Liver (tissue), 9 donors: ENCODE results near the gene MPP1. TPM values are rescaled to one million over a fixed set of nuclear protein-coding genes. Genes with fewer than 3 reads are reported as not detected.

Experiments
- DNase-seq: peaks from one replicate; pipeline ENCODE4 v3.0.0-alpha.2; 2017; ENCODE audit warnings: low spot score
- H3K27ac ChIP-seq, 2 donors: one replicate each; pipeline ENCODE4 v1.7.0; 2013; ENCODE audit warnings: inconsistent platforms in 2 of 2, low read length in 2 of 2, control low read depth in 1 of 2, low read depth in 1 of 2, mild to moderate bottlenecking in 1 of 2
- H3K27me3 ChIP-seq, 4 donors: one replicate each; pipeline versions ENCODE4 v1.6.1 to v1.7.0; 2013; ENCODE audit warnings: low read length in 3 of 4, inconsistent platforms in 1 of 4, mild to moderate bottlenecking in 1 of 4, moderate library complexity in 1 of 4; ENCODE audit not compliant: control insufficient read depth in 4 of 4, insufficient read depth in 4 of 4
- H3K36me3 ChIP-seq, 4 donors: one replicate each; pipeline versions ENCODE4 v1.6.1 to v1.7.0; 2013; ENCODE audit warnings: low read length in 3 of 4, mild to moderate bottlenecking in 3 of 4, low read depth in 1 of 4, moderate library complexity in 1 of 4; ENCODE audit not compliant: control insufficient read depth in 4 of 4, insufficient read depth in 3 of 4
- H3K4me1 ChIP-seq, 4 donors: one replicate each; pipeline versions ENCODE4 v1.6.1 to v1.7.0; 2013; ENCODE audit warnings: low read length in 3 of 4, mild to moderate bottlenecking in 3 of 4, moderate library complexity in 1 of 4; ENCODE audit not compliant: control insufficient read depth in 4 of 4, insufficient read depth in 4 of 4
- H3K4me3 ChIP-seq, 3 donors: one replicate each; pipeline versions ENCODE4 v1.6.1 to v1.7.0; 2013; ENCODE audit warnings: low read length in 3 of 3, control low read depth in 1 of 3, low read depth in 1 of 3, mild to moderate bottlenecking in 1 of 3
- H3K9ac ChIP-seq, 2 donors: one replicate each; pipeline ENCODE4 v1.7.0; 2013; ENCODE audit warnings: low read length in 2 of 2, mild to moderate bottlenecking in 2 of 2, moderate library complexity in 2 of 2, control low read depth in 1 of 2, low read depth in 1 of 2
- H3K9me3 ChIP-seq, 4 donors: one replicate each; pipeline versions ENCODE4 v1.6.1 to v1.7.0; 2013; ENCODE audit warnings: low read length in 3 of 4; ENCODE audit not compliant: control insufficient read depth in 4 of 4
- CTCF ChIP-seq: fragments of 150-350 bp; IDR thresholded peaks from 2 replicates; pipeline ENCODE4 v1.5.1; 2017; ENCODE audit warnings: improper control_type of control experiment, low read depth, low read length; ENCODE audit not compliant: missing input control
- EGR1 ChIP-seq, 2 donors: IDR thresholded peaks; 2 replicates each; pipeline ENCODE4 v1.6.1; 2016 to 2018; ENCODE audit warnings: antibody characterized with exemption in 2 of 2, low read depth in 2 of 2
- FOXA1 ChIP-seq: IDR thresholded peaks from 2 replicates; pipeline ENCODE4 v1.6.1; 2016; ENCODE audit warnings: antibody characterized with exemption
- FOXA2 ChIP-seq: IDR thresholded peaks from 2 replicates; pipeline ENCODE4 v1.6.1; 2016; ENCODE audit warnings: antibody characterized with exemption
- GABPA ChIP-seq, 2 donors: IDR thresholded peaks in 1 of 2; conservative IDR thresholded peaks in 1 of 2; 2 replicates each; pipeline ENCODE4 v1.6.1; 2016; ENCODE audit warnings: antibody characterized with exemption in 2 of 2, mild to moderate bottlenecking in 1 of 2, moderate library complexity in 1 of 2
- JUND ChIP-seq, 2 donors: IDR thresholded peaks; 2 replicates each; pipeline ENCODE4 v1.6.1; 2016; ENCODE audit warnings: antibody characterized with exemption in 2 of 2
- MAX ChIP-seq: IDR thresholded peaks from 2 replicates; pipeline ENCODE4 v1.6.1; 2016; ENCODE audit warnings: antibody characterized with exemption
- RAD21 ChIP-seq, 2 donors: IDR thresholded peaks; 2 replicates each; pipeline ENCODE4 v1.6.1; 2016; ENCODE audit warnings: antibody characterized with exemption in 2 of 2, mild to moderate bottlenecking in 2 of 2
- REST ChIP-seq: IDR thresholded peaks from 2 replicates; pipeline ENCODE4 v1.6.1; 2016; ENCODE audit warnings: antibody characterized with exemption, mild to moderate bottlenecking
- RXRA ChIP-seq, 2 donors: IDR thresholded peaks; 2 replicates each; pipeline ENCODE4 v1.6.1; 2017 to 2018; ENCODE audit warnings: antibody characterized with exemption in 2 of 2, mild to moderate bottlenecking in 1 of 2
- SP1 ChIP-seq: IDR thresholded peaks from 2 replicates; pipeline ENCODE4 v1.6.1; 2018; ENCODE audit warnings: antibody characterized with exemption, mild to moderate bottlenecking
- YY1 ChIP-seq: IDR thresholded peaks from 2 replicates; pipeline ENCODE4 v1.6.1; 2016; ENCODE audit warnings: antibody characterized with exemption, mild to moderate bottlenecking
- WGBS: extraction: QIAGEN DNeasy Blood & Tissue Kit; methylation state at CpG from one replicate; pipeline ENCODE4 v1.1.7; 2013; 5-methylcytosine and 5-hydroxymethylcytosine counted together
- polyA plus RNA-seq, 2 donors: library from polyadenylated mRNA; stranded (reverse) in 1 of 2; unstranded in 1 of 2; fragments of 200-250 nt in 1 of 2; fragments of >200 nt in 1 of 2; fragmentation: Nextera tagmentation in 1 of 2; extraction: Ambion mirVana in 1 of 2; gene quantifications; one replicate each; pipeline versions ENCODE4 v1.2.1 to v1.2.3, GENCODE V29; 2013 to 2015
- total RNA-seq, 2 donors: library from RNA; depleted of rRNA; stranded (reverse); fragments of >200 nt; gene quantifications; one replicate each; pipeline ENCODE4 v1.2.3, GENCODE V29; 2014
- donor health status: healthy.
- donor health status: healthy.
- donor health status: healthy.
- donor health status: healthy.
- donor health status: healthy.

Gene MPP1
- total and polyA plus RNA-seq, 4 donors = 13.8 to 168 (median 23.4) TPM

GRCh38 chrX:154762537-154763296 is 42.6 kb downstream of the MPP1 start, which contains the start of gene DKC1:
Gene DKC1 (plus strand): TSS chrX:154762864. CDS start chrX:154762966, 102 bp downstream.
- H3K36me3 ChIP-seq = peaks cover 3 to 19% (median 14%) of the 10 kb centered on the region in 4 donors
- H3K4me3 ChIP-seq = peak within 1 kb of the TSS; percentile 81 to 93 (median 83)
- peak within 1 kb of the TSS; percentile 67 to 75 for H3K27ac ChIP-seq
- H3K9ac ChIP-seq = peak within 1 kb of the TSS; percentile 33 to 47
- peaks cover 0 to 11% (median 5%) of the 10 kb centered on the region in 4 donors for H3K4me1 ChIP-seq
- H3K9me3 ChIP-seq = no peaks in the 10 kb centered on the region
- peak; percentile 93 for DNase-seq
- no peaks in the 10 kb centered on the region for H3K27me3 ChIP-seq
- WGBS = 1% methylated on average over 84 of the region's 84 CpGs
- TF ChIP-seq JUND (IDR thresholded peaks at IDR 0.05) = no peak
- peak; percentile 14 for TF ChIP-seq FOXA1
- no peak for TF ChIP-seq RXRA (IDR thresholded peaks at IDR 0.05)
- peak in 1 of 2 donors; percentile 19 for TF ChIP-seq EGR1 (IDR thresholded peaks at IDR 0.05; ENCODE audit: low read depth in 2 of 2)
- TF ChIP-seq GABPA (IDR thresholded peaks at IDR 0.05 in 1 of 2, conservative IDR thresholded peaks at IDR 0.05 in 1 of 2) = peak in 1 of 2 donors; percentile 29
- peak; percentile 8 for TF ChIP-seq MAX
- peak in 1 of 2 donors; percentile 29 for TF ChIP-seq RAD21 (IDR thresholded peaks at IDR 0.05)
- TF ChIP-seq SP1 = peak; percentile 42
- peak; percentile 17 for TF ChIP-seq REST
- no peak for TF ChIP-seq FOXA2

GRCh38 chrX:154761977-154762536 is 43.2 kb downstream of the MPP1 start:
- Histone ChIP-seq H3K4me3 (peak overlapping the region; percentile 50 to 62 (median 54)), H3K36me3 (peaks cover 3 to 14% (median 13%) of the 10 kb centered on the region in 4 donors), H3K27ac (peak overlapping the region; percentile 64 to 75), H3K4me1 (peaks cover 0 to 11% (median 5%) of the 10 kb centered on the region in 4 donors), H3K9ac (peak overlapping the region; percentile 33 to 47), H3K27me3 (no peaks in the 10 kb centered on the region), H3K9me3 (no peaks in the 10 kb centered on the region)
- WGBS = 3% methylated on average over 11 of the region's 11 CpGs
- no peak for TF ChIP-seq CTCF
- peak in 1 of 2 donors; percentile 20 for TF ChIP-seq RXRA (IDR thresholded peaks at IDR 0.05)
- no peak for TF ChIP-seq YY1
- peak; percentile 8 for TF ChIP-seq MAX
- no peak for DNase-seq
